HG03571 (cell line): Measurements from ENCODE around the gene LYSMD1.
"Not testable (repeated sequence)": the region's sequence is repeated elsewhere in the genome, so short reads cannot be mapped to it uniquely, and the experiment has no call there.

ENCODE experiments used
- ATAC-seq: cut with Tn5 transposase; IDR thresholded peaks from one replicate; pipeline ENCODE4 v1.9.1; 2021; ENCODE audit not compliant: unreplicated experiment

LYSMD1 gene, protein sequence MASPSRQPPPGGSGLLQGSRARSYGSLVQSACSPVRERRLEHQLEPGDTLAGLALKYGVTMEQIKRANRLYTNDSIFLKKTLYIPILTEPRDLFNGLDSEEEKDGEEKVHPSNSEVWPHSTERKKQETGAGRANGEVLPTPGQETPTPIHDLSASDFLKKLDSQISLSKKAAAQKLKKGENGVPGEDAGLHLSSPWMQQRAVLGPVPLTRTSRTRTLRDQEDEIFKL

GRCh38 chr1:151165738-151166504 is at the start of gene LYSMD1, which contains the start of gene SCNM1:
LYSMD1 (minus strand) TSS chr1:151165902; CDS start chr1:151165258, 644 bp downstream.
SCNM1 (plus strand) TSS chr1:151166144; CDS start chr1:151166153, 9 bp downstream.
- ATAC-seq: peak; percentile 86

DNA sequence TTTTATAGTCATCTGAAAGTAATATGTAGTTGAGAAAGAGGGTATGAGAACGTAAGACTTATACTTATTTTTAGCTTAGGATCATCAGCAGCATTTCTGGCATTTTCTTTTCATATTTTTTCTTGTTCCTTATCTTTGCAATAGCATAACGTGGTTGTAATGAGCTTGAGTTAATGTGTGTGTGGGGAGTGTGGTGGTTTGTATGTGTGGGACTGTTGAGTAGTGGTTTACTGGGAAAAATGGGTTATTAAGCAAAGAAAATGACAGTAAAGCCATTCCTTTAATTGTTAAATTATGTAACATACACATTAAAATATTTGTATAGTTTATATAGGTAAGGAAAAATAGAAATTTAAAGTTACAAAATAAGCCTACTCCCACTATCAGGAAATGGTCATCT is 47.9 kb upstream of the LYSMD1 start:
- no peak for ATAC-seq

DNA sequence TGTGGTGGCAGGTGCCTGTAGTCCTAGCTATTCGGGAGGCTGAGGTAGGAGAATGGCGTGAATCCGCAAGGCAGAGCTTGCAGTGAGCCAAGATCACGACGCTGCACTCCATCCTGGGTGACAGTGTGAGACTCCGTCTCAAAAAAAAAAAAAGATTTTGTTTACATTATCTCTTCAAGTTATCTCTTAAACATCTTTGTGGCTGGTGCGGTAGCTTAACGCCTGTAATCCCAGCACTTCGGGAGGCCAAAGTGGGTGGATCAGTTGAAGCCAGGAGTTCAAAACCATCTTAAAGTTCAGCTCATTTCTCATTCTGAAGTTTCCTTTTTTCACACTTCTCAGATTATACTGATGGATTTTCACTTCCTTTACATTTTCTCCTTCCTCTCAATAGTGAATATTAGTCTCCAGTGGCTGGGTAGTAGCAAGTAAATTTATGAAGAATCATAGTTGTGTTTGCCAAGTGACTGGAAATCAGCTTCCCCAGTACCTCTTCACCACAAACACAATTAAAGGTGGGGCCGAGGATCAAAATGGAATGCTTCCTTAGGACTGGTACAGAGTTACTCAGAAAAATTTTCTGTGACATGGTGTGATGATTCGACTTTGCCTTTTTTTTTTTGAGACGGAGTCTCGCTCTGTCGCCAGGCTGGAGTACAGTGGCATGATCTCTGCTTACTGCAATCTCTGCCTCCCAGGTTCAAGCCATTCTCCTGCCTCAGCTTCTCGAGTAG is 46.4 kb upstream of the LYSMD1 start:
- no peak for ATAC-seq

DNA sequence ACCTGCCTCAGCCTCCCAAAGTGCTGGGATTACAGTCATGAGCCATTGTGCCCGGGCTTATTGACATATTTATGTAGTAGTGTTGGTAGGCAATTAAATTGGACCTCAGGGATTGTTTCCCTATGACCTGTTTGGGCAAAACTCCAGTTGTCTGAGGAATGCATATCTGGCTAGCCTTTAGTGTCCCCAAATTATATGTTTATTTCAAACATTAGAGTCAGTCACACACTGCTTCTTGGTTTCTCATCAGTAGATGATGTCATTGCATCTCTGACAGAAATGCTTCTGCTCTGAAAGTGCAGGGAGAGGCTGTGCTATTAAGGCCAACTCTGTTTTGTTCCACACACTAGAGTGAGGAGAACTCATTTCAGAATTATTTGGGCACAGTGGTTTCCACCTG is 45.1 kb upstream of the LYSMD1 start:
- no peak for ATAC-seq

GRCh38 chr1:151205381-151205965 is 39.8 kb upstream of the LYSMD1 start:
- not testable (repeated sequence) for ATAC-seq

DNA sequence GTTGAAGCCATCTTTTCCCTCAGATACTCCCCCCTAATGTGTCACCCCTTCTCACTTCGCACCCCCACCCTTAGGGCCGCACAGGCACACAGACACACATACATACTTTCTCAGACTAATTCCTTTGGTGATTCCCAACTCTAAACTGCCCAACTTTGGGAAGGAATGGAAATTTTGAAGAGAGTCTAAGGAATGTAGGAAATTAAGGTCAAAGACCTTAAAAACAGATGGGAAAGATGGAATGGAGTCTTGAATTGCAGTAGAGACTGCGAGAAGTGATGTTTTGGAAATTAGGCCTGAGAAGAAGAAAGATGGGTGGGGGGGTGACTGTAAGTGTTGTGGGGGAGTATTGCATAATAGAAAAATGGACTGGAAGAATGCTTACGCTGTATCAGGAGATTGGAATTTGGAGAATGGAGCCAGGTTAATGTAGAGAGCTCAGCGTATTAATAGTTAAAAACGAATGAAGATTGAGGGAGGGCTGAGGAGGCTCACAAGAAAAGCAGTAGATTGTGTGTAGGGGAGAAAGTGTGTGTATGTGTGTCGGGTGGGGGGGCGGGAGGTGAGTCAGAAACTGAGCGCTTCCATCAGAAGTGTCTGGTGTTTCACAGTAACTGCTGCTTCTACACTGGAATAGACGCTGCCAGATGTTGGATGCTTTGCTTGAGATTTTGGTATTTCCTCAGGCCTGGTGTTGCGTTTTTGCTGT is 34.3 kb upstream of the LYSMD1 start:
- ATAC-seq: no peak

- ATAC-seq: peak; percentile 75
Observed at GRCh38 chr1:151198254-151199127, 32.8 kb upstream of the LYSMD1 start, which contains the start of gene PIP5K1A. PIP5K1A (plus strand) TSS chr1:151198552; CDS start chr1:151198997, 445 bp downstream.

- no peak for ATAC-seq
Observed at GRCh38 chr1:151197863-151198253, 32.2 kb upstream of the LYSMD1 start.

GRCh38 chr1:151196292-151196800 is 30.6 kb upstream of the LYSMD1 start:
- ATAC-seq: no peak

DNA sequence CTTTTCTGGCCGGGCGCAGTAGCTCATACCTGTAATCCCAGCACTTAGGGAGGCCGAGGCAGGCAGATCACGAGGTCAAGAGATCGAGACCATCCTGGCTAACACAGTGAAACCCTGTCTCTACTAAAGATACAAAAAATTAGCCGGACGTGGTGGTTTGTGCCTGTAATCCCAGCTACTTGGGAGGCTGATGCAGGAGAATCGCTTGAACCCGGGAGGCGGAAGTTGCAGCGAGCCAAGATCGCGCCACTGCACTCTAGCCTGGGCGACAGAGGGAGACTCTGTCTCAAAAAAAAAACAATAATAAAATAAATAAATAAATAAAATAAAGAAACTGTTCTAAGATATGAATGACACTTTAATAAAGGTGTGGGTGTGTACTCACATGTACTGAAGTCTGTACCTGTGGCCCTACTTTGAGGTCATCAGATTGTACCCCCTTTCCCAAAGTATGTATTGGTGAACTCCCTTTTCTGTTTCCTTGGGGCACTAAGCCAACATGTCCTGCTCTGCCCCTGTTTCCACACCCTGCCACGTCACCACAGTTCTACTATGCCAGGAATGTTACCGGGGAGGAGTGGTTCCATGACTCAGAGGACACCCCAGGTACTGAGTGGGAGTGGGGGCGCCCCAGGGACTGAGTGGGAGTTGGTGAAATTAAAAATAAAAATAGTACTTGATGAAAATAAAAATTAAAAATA is 29.3 kb upstream of the LYSMD1 start:
- not testable (repeated sequence) for ATAC-seq

- no peak for ATAC-seq
Observed at GRCh38 chr1:151193856-151194255, 28.2 kb upstream of the LYSMD1 start.

DNA sequence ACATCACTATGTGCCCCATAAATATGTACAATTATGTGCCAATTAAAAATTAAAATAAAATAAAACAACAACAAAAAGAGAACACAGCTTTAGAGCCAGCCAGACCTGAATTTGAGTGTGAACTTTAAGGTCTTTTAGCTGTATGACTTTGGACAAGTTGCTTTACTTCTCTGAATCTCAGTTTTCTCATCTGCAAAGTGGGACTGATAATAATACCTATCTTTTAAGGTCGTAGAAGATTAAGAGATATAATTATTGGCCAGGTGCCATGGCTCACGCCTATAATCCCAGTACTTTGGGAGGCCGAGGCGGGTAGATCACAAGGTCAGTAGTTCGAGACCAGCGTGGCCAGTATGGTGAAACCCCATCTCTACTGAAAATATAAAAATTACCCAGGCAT is 27.6 kb upstream of the LYSMD1 start:
- ATAC-seq: no peak

DNA sequence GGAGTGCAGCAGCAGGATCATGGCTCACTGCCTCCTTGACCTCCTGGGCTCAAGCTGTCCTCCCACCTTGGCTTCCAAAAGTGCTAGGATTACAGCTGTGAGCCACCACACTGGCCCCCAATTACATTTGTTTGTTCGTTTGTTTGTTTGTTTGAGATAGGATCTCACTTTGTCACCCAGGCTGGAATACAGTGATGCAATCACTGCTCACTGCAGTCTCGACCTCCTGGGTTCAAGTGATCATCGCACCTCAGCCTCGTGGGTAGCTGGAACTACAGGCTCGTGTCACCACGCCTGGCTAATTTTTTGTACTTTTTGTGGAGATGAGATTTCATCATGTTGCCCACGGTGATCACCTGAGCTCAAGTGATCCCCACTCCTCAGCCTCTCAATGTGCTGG is 26.3 kb upstream of the LYSMD1 start:
- ATAC-seq: no peak

GRCh38 chr1:151189637-151190445 is 24.1 kb upstream of the LYSMD1 start, which contains the start of gene VPS72:
VPS72 (minus strand) TSS chr1:151190197; CDS start chr1:151190121, 76 bp downstream.
- peak; percentile 79 for ATAC-seq

GRCh38 chr1:151188667-151189066 is 23.0 kb upstream of the LYSMD1 start:
- not testable (repeated sequence) for ATAC-seq

DNA sequence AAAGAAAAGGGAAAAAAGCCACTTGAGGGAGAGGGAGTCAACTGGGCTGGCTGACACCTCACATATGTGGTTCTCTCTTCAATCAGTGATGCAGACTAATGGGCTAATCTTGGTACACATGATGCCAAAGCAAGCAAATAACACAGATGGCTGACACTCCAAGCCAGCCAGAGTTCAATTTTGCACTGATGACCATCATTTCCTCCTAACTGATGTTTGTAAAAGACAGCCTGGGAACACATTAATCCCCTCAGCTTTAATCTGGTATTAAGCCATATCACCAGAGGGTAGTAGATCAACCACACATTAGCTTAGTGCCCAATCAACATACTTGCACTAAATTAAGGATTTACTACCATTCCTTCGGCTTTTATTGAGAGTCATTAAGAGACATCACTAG is 21.5 kb upstream of the LYSMD1 start:
- ATAC-seq: no peak

DNA sequence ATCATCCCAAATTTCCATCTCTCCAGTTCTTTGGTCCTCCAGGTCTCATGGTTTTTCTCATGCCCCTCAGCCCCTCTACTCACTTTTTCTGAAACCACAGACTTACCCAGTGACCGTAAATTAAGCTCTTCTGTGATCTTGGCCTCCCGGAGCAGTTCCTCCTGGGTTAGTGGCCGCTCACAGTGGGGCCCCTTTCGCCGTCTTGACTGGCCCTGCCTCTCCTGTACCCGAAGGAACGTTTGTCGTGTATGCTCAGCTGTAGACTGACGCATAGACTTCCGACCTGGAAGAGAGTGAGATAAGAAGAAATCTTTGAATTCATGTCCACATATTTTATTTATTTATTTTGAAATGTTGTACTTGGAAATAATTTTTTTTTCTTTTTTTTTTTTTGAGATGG is 18.5 kb upstream of the LYSMD1 start:
- ATAC-seq: no peak

DNA sequence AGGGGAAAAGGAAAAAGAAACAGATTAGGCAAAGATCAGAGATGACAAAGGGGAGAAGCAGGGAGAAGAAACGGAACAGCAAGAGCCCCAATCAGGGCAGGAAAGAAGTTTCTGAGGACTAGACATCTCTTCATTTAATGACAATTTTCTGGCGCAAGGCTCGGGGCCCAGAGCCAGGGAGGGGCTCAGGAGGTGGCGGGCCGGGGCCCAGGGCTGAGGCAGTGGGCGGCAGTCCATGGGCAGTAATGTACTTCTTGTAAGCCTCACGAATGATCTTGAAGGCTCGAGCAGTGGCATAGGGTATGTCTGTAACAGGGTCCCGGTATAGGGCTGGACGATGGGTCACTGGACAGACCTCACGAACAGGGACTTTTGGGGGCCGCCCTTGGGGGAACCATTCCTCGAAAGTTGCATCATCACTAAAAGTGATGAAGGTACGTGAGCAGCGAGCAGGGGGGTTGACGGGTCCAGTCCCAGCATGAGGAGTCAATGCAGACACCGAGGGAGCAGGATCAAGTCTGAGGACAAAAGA is 10.9 kb upstream of the LYSMD1 start:
- no peak for ATAC-seq
